HEK293 (cell line): ENCODE data around the gene ADK.

Experiments
- ELK4 ChIP-seq: IDR thresholded peaks from 2 replicates; pipeline ENCODE4 v1.6.1; 2011; ENCODE audit warnings: mild to moderate bottlenecking, low read depth, low read length, borderline replicate concordance
- HOXD13 ChIP-seq: sonication (generic); formaldehyde crosslinking; IDR thresholded peaks from 2 replicates; pipeline ENCODE4 v1.8.0; 2022; ENCODE audit warnings: missing genetic modification reagents, borderline replicate concordance
- KLF7 ChIP-seq: fragments of 450-650 bp; formaldehyde crosslinking; IDR thresholded peaks from 2 replicates; pipeline ENCODE4 v1.5.1; 2016; ENCODE audit warnings: missing biosample characterization, missing genetic modification characterization, borderline replicate concordance
- MEIS1 ChIP-seq: sonication (generic); formaldehyde crosslinking; IDR thresholded peaks from 2 replicates; pipeline ENCODE4 v1.8.1; 2022; ENCODE audit warnings: missing genetic modification reagents, mild to moderate bottlenecking, borderline replicate concordance
- OSR2 ChIP-seq: fragments of 450-650 bp; formaldehyde crosslinking; IDR thresholded peaks from 2 replicates; pipeline ENCODE4 v1.5.1; 2016; ENCODE audit warnings: missing biosample characterization, missing genetic modification characterization
- PBX3 ChIP-seq: sonication (generic); formaldehyde crosslinking; IDR thresholded peaks from 2 replicates; pipeline ENCODE4 v1.8.1; 2022; ENCODE audit warnings: mild to moderate bottlenecking, moderate library complexity, missing genetic modification reagents
- SCRT2 ChIP-seq: fragments of 450-650 bp; formaldehyde crosslinking; IDR thresholded peaks from 2 replicates; pipeline ENCODE4 v1.5.1; 2016; ENCODE audit warnings: missing biosample characterization, missing genetic modification characterization
- TRIM28 ChIP-seq: IDR thresholded peaks from 2 replicates; pipeline ENCODE4 v1.6.1; 2011; ENCODE audit warnings: low read length, control low read depth, borderline replicate concordance
- ZBTB49 ChIP-seq: fragments of 450-650 bp; formaldehyde crosslinking; IDR thresholded peaks from 2 replicates; pipeline ENCODE4 v1.5.1; 2016; ENCODE audit warnings: missing biosample characterization, missing genetic modification characterization, low read depth
- ZNF112 ChIP-seq: fragments of 450-650 bp; formaldehyde crosslinking; IDR thresholded peaks from 2 replicates; pipeline ENCODE4 v1.5.0; 2017; ENCODE audit warnings: missing biosample characterization, missing genetic modification characterization
- ZNF121 ChIP-seq: fragments of 450-650 bp; formaldehyde crosslinking; IDR thresholded peaks from 2 replicates; pipeline ENCODE4 v1.5.1; 2016; ENCODE audit warnings: missing biosample characterization, missing genetic modification characterization
- ZNF174 ChIP-seq: fragments of 450-650 bp; formaldehyde crosslinking; IDR thresholded peaks from 2 replicates; pipeline ENCODE4 v1.5.0; 2017; ENCODE audit warnings: missing biosample characterization, mild to moderate bottlenecking, missing genetic modification characterization
- ZNF2 ChIP-seq: fragments of 450-650 bp; formaldehyde crosslinking; IDR thresholded peaks from 2 replicates; pipeline ENCODE4 v1.5.1; 2016; ENCODE audit warnings: missing biosample characterization, missing genetic modification characterization
- ZNF280D ChIP-seq: fragments of 450-650 bp; formaldehyde crosslinking; IDR thresholded peaks from 2 replicates; pipeline ENCODE4 v1.5.1; 2016; ENCODE audit warnings: missing biosample characterization, missing genetic modification characterization
- ZNF335 ChIP-seq: fragments of 450-650 bp; formaldehyde crosslinking; conservative IDR thresholded peaks from 2 replicates; pipeline ENCODE4 v1.5.1; 2016; ENCODE audit warnings: missing biosample characterization, missing genetic modification characterization
- ZNF514 ChIP-seq: fragments of 450-650 bp; formaldehyde crosslinking; IDR thresholded peaks from 2 replicates; pipeline ENCODE4 v1.5.1; 2016; ENCODE audit warnings: missing biosample characterization, missing genetic modification characterization
- ZNF548 ChIP-seq: fragments of 450-650 bp; formaldehyde crosslinking; IDR thresholded peaks from 2 replicates; pipeline ENCODE4 v1.5.1; 2016; ENCODE audit warnings: missing biosample characterization, missing genetic modification characterization
- ZNF560 ChIP-seq: fragments of 450-650 bp; formaldehyde crosslinking; IDR thresholded peaks from 2 replicates; pipeline ENCODE4 v1.5.1; 2017; ENCODE audit warnings: missing biosample characterization, missing genetic modification characterization, borderline replicate concordance
- ZNF623 ChIP-seq: fragments of 450-650 bp; formaldehyde crosslinking; IDR thresholded peaks from 2 replicates; pipeline ENCODE4 v1.5.1; 2016; ENCODE audit warnings: missing biosample characterization, missing genetic modification characterization
- ZNF629 ChIP-seq: fragments of 450-650 bp; formaldehyde crosslinking; IDR thresholded peaks from 2 replicates; pipeline ENCODE4 v1.5.1; 2017; ENCODE audit warnings: missing biosample characterization, missing genetic modification characterization
- ZNF692 ChIP-seq: fragments of 450-650 bp; formaldehyde crosslinking; IDR thresholded peaks from 2 replicates; pipeline ENCODE4 v1.5.1; 2016; ENCODE audit warnings: missing biosample characterization, missing genetic modification characterization
- ZNF777 ChIP-seq: fragments of 450-650 bp; formaldehyde crosslinking; IDR thresholded peaks from 2 replicates; pipeline ENCODE4 v1.5.1; 2017; ENCODE audit warnings: missing biosample characterization, missing genetic modification characterization, borderline replicate concordance
- ZSCAN5A ChIP-seq: fragments of 450-650 bp; formaldehyde crosslinking; IDR thresholded peaks from 2 replicates; pipeline ENCODE4 v1.5.1; 2016; ENCODE audit warnings: missing biosample characterization, missing genetic modification characterization

ADK gene

GRCh38 chr10:74585231-74586087, 434.4 kb downstream of the ADK start (continued):
- TF ChIP-seq KLF7 (tag by site-specific recombination) (peak; percentile 90; the same call in 1 of the 2 replicates), ZNF335 (tag by site-specific recombination) (peak; percentile 44), ZNF623 (no peak), OSR2 (tag by site-specific recombination) (peak; percentile 93), ZNF112 (tag by site-specific recombination) (no peak), ZBTB49 (tag by site-specific recombination) (no peak), ZSCAN5A (tag by site-specific recombination) (no peak), ZNF280D (no peak), ZNF121 (tag by site-specific recombination) (no peak), HOXD13 (CRISPR knock-in tag) (no peak), MEIS1 (no peak), TRIM28 (no peak), ZNF777 (tag by site-specific recombination) (no peak), PBX3 (CRISPR knock-in tag) (no peak), ZNF514 (tag by site-specific recombination) (no peak), SCRT2 (tag by site-specific recombination) (peak; percentile 45; the same call in 1 of the 2 replicates), ZNF560 (tag by site-specific recombination) (no peak), ZNF692 (tag by site-specific recombination) (no peak), ZNF629 (tag by site-specific recombination) (peak; percentile 73), ZNF548 (tag by site-specific recombination) (no peak), ZNF2 (no peak; the same call in 1 of the 2 replicates), ELK4 (no peak), ZNF174 (no peak)
